Caco-2 (cell line): Measurements from ENCODE around the gene SAP130. TPM values are rescaled to one million over a fixed set of nuclear protein-coding genes. Genes with fewer than 3 reads are reported as not detected.

Source experiments
- BruUV-seq: library from RNA; stranded (reverse); fragments of 400-500 nt; replicated peaks from 2 replicates; lab custom pipeline; 2021; lab: Mats Ljungman, UMichigan
- CTCF ChIA-PET: fragments of 300-600 bp; sonication (Branson Sonifier 250); formaldehyde crosslinking; loops from one replicate; lab custom pipeline; 2022; ENCODE audit warnings: antibody characterized with exemption; lab: Charles Lee
- POLR2A ChIA-PET: fragments of 300-600 bp; sonication (Branson Sonifier 250); formaldehyde crosslinking; loops from one replicate; lab custom pipeline; 2022; ENCODE audit warnings: antibody characterized with exemption; lab: Charles Lee
- DNase-seq, 2 experiments: peaks; one replicate each; pipeline versions ENCODE4 v3.0.0 to v3.0.0-alpha.2; 2020 to 2022
- H3K27me3 ChIP-seq: replicated peaks from 2 replicates; pipeline ENCODE4 v1.6.0; 2011; ENCODE audit warnings: low read length; ENCODE audit not compliant: control insufficient read depth, insufficient read depth
- H3K36me3 ChIP-seq: 2 replicates; pipeline ENCODE4 v1.5.1; 2011; ENCODE audit warnings: low read length; ENCODE audit not compliant: control insufficient read depth, insufficient read depth
- H3K4me1 ChIP-seq: fragments of 250-450 bp; sonication (Bioruptor Pico); 2 replicates; pipeline ENCODE4 v1.5.1; 2020; ENCODE audit warnings: mild to moderate bottlenecking
- H3K4me3 ChIP-seq: 2 replicates; pipeline ENCODE4 v1.5.1; 2011; ENCODE audit warnings: low read depth, mild to moderate bottlenecking, control low read depth, low read length
- H3K9me3 ChIP-seq: fragments of 250-450 bp; sonication (Bioruptor Pico); 2 replicates; pipeline ENCODE4 v1.5.1; 2020; ENCODE audit warnings: mild to moderate bottlenecking, moderate library complexity
- H3K27ac Mint-ChIP-seq: one replicate; pipeline ENCODE4 v1.8.0; 2022; ENCODE audit warnings: mixed read lengths; ENCODE audit not compliant: unreplicated experiment
- H3K27me3 Mint-ChIP-seq: one replicate; pipeline ENCODE4 v1.8.0; 2022; ENCODE audit warnings: mixed read lengths; ENCODE audit not compliant: insufficient read depth, unreplicated experiment
- H3K36me3 Mint-ChIP-seq: one replicate; pipeline ENCODE4 v1.8.0; 2022; ENCODE audit warnings: mild to moderate bottlenecking, mixed read lengths; ENCODE audit not compliant: insufficient read depth, unreplicated experiment
- H3K4me1 Mint-ChIP-seq: one replicate; pipeline ENCODE4 v1.8.0; 2022; ENCODE audit warnings: low read depth, mixed read lengths; ENCODE audit not compliant: unreplicated experiment
- H3K4me3 Mint-ChIP-seq: one replicate; pipeline ENCODE4 v1.8.0; 2022; ENCODE audit warnings: mild to moderate bottlenecking, moderate library complexity, mixed read lengths; ENCODE audit not compliant: unreplicated experiment
- H3K9me3 Mint-ChIP-seq: one replicate; pipeline ENCODE4 v1.8.0; 2022; ENCODE audit warnings: mixed read lengths; ENCODE audit not compliant: unreplicated experiment
- intact Hi-C: fragments of 100-400 bp; cut with micrococcal nuclease; formaldehyde crosslinking; loops from one replicate; pipeline ENCODE4 v1.10.0; 2022; ENCODE audit not compliant: unreplicated experiment
- total RNA-seq: library from RNA; stranded (reverse); gene quantifications from 2 replicates; pipeline ENCODE4 v1.2.3, GENCODE V29; 2022
- TF ChIP-seq, protein P1 (sequence below), 2 experiments: fragments of 200-600 bp in 1 of 2; IDR thresholded peaks; 1 replicate in 1 of 2; 2 replicates in 1 of 2; pipeline versions ENCODE4 v1.5.1 to v1.8.0; 2011 to 2022; ENCODE audit warnings: antibody characterized with exemption in 1 of 2, control low read depth in 1 of 2, inconsistent platforms in 1 of 2, low read depth in 1 of 2, low read length in 1 of 2, mild to moderate bottlenecking in 1 of 2, moderate library complexity in 1 of 2; ENCODE audit not compliant: insufficient read depth in 1 of 2, severe bottlenecking in 1 of 2, unreplicated experiment in 1 of 2

Gene SAP130
- total RNA-seq, 1 experiment from 2014 or later, result 43.3 TPM

DNA sequence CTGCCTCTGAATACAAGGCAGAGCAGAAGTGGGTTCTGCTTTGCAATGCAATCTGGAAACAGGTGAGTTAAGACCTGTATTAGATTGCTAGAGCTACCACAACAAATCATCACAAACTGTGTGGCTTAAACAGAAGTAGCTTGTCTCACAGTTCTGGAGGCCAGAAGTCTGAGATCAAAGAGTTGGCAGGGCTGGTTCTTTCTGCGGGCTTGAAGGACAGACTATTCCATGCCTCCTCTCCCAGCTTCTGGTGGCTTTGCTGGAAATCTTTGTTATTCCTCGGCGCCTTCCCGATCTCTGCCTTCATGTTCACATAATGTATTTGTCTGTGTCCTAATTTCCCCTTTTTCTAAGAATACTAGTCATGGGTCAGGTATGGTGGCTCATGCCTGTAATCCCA is 58.4 kb downstream of the SAP130 start:
- intact Hi-C loops, result no loop called here
- no peak overlapping the region for H3K4me3 ChIP-seq
- Mint-ChIP-seq H3K27me3 (no peaks in the 10 kb centered on the region), H3K36me3 (peaks cover 52% of the 10 kb centered on the region), H3K4me3 (no peak overlapping the region), H3K9me3 (no peaks in the 10 kb centered on the region), H3K27ac (no peak overlapping the region), H3K4me1 (peaks cover 12% of the 10 kb centered on the region)
- H3K9me3 ChIP-seq, result no peaks in the 10 kb centered on the region
- H3K36me3 ChIP-seq, result peaks cover 3% of the 10 kb centered on the region
- no TSS peak for BruUV-seq
- TF ChIP-seq, protein P1, sequence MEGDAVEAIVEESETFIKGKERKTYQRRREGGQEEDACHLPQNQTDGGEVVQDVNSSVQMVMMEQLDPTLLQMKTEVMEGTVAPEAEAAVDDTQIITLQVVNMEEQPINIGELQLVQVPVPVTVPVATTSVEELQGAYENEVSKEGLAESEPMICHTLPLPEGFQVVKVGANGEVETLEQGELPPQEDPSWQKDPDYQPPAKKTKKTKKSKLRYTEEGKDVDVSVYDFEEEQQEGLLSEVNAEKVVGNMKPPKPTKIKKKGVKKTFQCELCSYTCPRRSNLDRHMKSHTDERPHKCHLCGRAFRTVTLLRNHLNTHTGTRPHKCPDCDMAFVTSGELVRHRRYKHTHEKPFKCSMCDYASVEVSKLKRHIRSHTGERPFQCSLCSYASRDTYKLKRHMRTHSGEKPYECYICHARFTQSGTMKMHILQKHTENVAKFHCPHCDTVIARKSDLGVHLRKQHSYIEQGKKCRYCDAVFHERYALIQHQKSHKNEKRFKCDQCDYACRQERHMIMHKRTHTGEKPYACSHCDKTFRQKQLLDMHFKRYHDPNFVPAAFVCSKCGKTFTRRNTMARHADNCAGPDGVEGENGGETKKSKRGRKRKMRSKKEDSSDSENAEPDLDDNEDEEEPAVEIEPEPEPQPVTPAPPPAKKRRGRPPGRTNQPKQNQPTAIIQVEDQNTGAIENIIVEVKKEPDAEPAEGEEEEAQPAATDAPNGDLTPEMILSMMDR (IDR thresholded peaks at IDR 0.05; ENCODE audit: insufficient read depth in 1 of 2, low read depth in 1 of 2, low read length in 1 of 2, severe bottlenecking in 1 of 2, unreplicated experiment in 1 of 2), result no peak
- no peaks in the 10 kb centered on the region for H3K27me3 ChIP-seq
- DNase-seq, result no peak
- ChIA-PET CTCF (interaction anchor here (0.5 to 0.7 kb wide), 2 partner anchors 10 to 192 kb away, joined by 3 to 4 read pairs; no protein-coding TSS in a partner anchor), POLR2A (no interaction called here)
- H3K4me1 ChIP-seq, result peaks cover 7% of the 10 kb centered on the region

DNA sequence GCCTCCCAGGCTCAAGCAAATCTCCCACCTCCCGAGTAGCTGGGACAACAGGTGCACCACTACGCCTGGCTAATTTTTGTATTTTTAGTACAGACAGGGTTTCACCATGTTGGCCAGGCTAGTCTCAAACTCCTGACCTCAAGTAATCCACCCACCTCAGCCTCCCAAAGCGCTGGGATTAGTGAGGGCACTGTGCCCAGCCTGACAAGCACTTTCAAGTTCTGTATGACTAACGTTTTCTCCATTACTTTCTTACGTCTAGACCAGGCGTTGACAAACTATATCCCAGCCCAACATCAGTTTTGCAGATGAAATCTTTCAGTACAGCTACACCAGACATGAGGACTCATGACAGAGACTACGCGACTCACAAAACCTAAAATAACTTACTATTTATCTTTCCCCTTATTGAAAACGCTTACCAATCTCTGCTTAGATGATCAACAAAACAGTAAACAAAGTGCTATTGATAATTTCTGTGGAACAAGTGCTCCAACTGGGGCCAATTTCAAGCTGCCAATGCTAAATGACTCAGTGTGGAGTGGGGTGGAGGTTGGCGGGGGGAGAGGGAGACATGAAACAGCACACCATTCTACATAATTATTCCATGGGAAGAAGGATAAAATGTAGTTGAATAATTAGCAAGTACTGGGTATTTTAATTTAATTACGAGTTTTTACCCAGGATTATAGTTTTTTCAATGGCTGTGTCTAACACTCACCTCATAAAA is 59.1 kb downstream of the SAP130 start:
- Histone ChIP-seq H3K9me3 (0 out of 2 replicates have a peak, but pooled peaks cover under 1% of the 10 kb centered on the region), H3K27me3 (no peaks in the 10 kb centered on the region), H3K4me3 (no peak overlapping the region), H3K36me3 (peaks cover 3% of the 10 kb centered on the region), H3K4me1 (peaks cover 7% of the 10 kb centered on the region)
- Mint-ChIP-seq H3K9me3 (no peaks in the 10 kb centered on the region), H3K27ac (no peak overlapping the region), H3K4me3 (no peak overlapping the region), H3K36me3 (peaks cover 51% of the 10 kb centered on the region), H3K27me3 (no peaks in the 10 kb centered on the region), H3K4me1 (peaks cover 12% of the 10 kb centered on the region)
- no peak for DNase-seq
- TF ChIP-seq, protein P1 (IDR thresholded peaks at IDR 0.05; ENCODE audit: insufficient read depth in 1 of 2, low read depth in 1 of 2, low read length in 1 of 2, severe bottlenecking in 1 of 2, unreplicated experiment in 1 of 2), result no peak
- ChIA-PET POLR2A (no interaction called here), CTCF (no interaction called here)
- intact Hi-C loops, result no loop called here
- BruUV-seq, result no TSS peak

DNA sequence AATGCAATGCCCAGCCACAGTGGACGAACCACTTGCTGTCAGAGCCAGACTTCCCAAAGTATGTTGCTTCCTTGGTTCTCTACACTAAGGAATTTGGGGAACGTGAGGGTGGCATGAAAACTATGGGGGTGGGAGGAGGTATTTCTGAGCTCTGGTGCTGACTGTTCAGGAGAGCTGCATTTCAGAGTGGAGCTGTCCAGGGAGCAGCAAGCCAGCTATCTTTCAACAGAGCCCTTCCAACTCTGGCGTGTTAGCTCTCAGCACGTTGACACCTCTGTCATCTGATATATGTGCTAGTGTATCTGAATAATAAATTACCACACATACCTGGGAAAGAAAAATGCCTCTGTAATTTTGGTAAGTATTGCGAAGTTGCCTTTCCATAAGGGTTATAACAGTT is 66.1 kb downstream of the SAP130 start:
- Mint-ChIP-seq H3K4me3 (no peak overlapping the region), H3K27ac (no peak overlapping the region), H3K9me3 (no peaks in the 10 kb centered on the region), H3K4me1 (peaks cover 2% of the 10 kb centered on the region), H3K27me3 (no peaks in the 10 kb centered on the region), H3K36me3 (peaks cover 74% of the 10 kb centered on the region)
- intact Hi-C loops, result no loop called here
- TF ChIP-seq, protein P1 (IDR thresholded peaks at IDR 0.05; ENCODE audit: insufficient read depth in 1 of 2, low read depth in 1 of 2, low read length in 1 of 2, severe bottlenecking in 1 of 2, unreplicated experiment in 1 of 2), result no peak
- H3K36me3 ChIP-seq, result peaks cover 3% of the 10 kb centered on the region
- peaks cover 5% of the 10 kb centered on the region for H3K4me1 ChIP-seq
- no peak overlapping the region for H3K4me3 ChIP-seq
- no peaks in the 10 kb centered on the region for H3K27me3 ChIP-seq
- 0 out of 2 replicates have a peak, but pooled peaks cover 4% of the 10 kb centered on the region for H3K9me3 ChIP-seq
- no TSS peak for BruUV-seq
- DNase-seq, result no peak
- ChIA-PET POLR2A (no interaction called here), CTCF (no interaction called here)
